GM23338 (cell line): ENCODE measurements around the gene MKX. TPM values are rescaled to one million over a fixed set of nuclear protein-coding genes. Genes with fewer than 3 reads are reported as not detected.

Source experiments
- ATAC-seq: fragments of 200-7000 bp; cut with Tn5 transposase; 3 replicates; pipeline ENCODE4 v1.9.1; 2020
- DNase-seq: peaks from one replicate; pipeline ENCODE4 v3.0.0-alpha.2; 2015; ENCODE audit warnings: low spot score
- H2AFZ ChIP-seq: fragments of 200-600 bp; sonication (generic); 2 replicates; pipeline ENCODE4 v1.8.0; 2016; ENCODE audit warnings: antibody characterized with exemption, mild to moderate bottlenecking, moderate library complexity
- H3F3A ChIP-seq: fragments of 200-600 bp; sonication (generic); replicated peaks from 2 replicates; pipeline ENCODE4 v1.8.0; 2017; ENCODE audit warnings: antibody characterized with exemption, mixed run types, low read depth
- H3K27ac ChIP-seq: fragments of 200-600 bp; sonication (generic); 2 replicates; pipeline ENCODE4 v1.6.1; 2016; ENCODE audit warnings: low read depth
- H3K27me3 ChIP-seq: fragments of 200-600 bp; sonication (generic); 2 replicates; pipeline ENCODE4 v1.8.0; 2016; ENCODE audit warnings: mild to moderate bottlenecking, mixed run types, moderate library complexity; ENCODE audit not compliant: insufficient read depth
- H3K36me3 ChIP-seq: fragments of 200-600 bp; sonication (generic); 2 replicates; pipeline ENCODE4 v1.8.0; 2016; ENCODE audit warnings: mild to moderate bottlenecking; ENCODE audit not compliant: insufficient read depth
- H3K4me1 ChIP-seq: fragments of 200-600 bp; sonication (generic); 2 replicates; pipeline ENCODE4 v1.8.0; 2016; ENCODE audit warnings: mild to moderate bottlenecking, moderate library complexity; ENCODE audit not compliant: insufficient read depth
- H3K4me2 ChIP-seq: fragments of 200-600 bp; sonication (generic); 2 replicates; pipeline ENCODE4 v1.7.1; 2017; ENCODE audit warnings: mixed run types
- H3K4me3 ChIP-seq: fragments of 200-600 bp; sonication (generic); 2 replicates; pipeline ENCODE4 v1.6.1; 2016; ENCODE audit warnings: mixed run types
- H3K79me2 ChIP-seq: fragments of 200-600 bp; sonication (generic); replicated peaks from 2 replicates; pipeline ENCODE4 v1.8.0; 2017; ENCODE audit warnings: mild to moderate bottlenecking; ENCODE audit not compliant: insufficient read depth
- H3K9me2 ChIP-seq: fragments of 200-600 bp; sonication (generic); 2 replicates; pipeline ENCODE4 v1.8.0; 2017; ENCODE audit not compliant: insufficient read depth
- H4K20me1 ChIP-seq: fragments of 200-600 bp; sonication (generic); replicated peaks from 2 replicates; pipeline ENCODE4 v1.8.0; 2017; ENCODE audit warnings: mild to moderate bottlenecking; ENCODE audit not compliant: insufficient read depth
- H3K27ac Mint-ChIP-seq: 2 replicates; pipeline ENCODE4 v1.8.0; 2020; ENCODE audit warnings: inconsistent platforms, mild to moderate bottlenecking, moderate library complexity, mixed read lengths
- H3K27me3 Mint-ChIP-seq: 3 replicates; pipeline ENCODE4 v1.8.0; 2022; ENCODE audit warnings: low read depth, mild to moderate bottlenecking, moderate library complexity, mixed read lengths, inconsistent platforms; ENCODE audit not compliant: insufficient read depth, poor library complexity
- H3K36me3 Mint-ChIP-seq: 3 replicates; pipeline ENCODE4 v1.8.0; 2021; ENCODE audit warnings: low read depth, mild to moderate bottlenecking, inconsistent platforms, moderate library complexity, mixed read lengths
- H3K4me1 Mint-ChIP-seq: 3 replicates; pipeline ENCODE4 v1.8.0; 2020; ENCODE audit warnings: mild to moderate bottlenecking, inconsistent platforms, mixed read lengths
- H3K4me3 Mint-ChIP-seq: 3 replicates; pipeline ENCODE4 v1.8.0; 2021; ENCODE audit warnings: moderate library complexity, mild to moderate bottlenecking, inconsistent platforms, mixed read lengths
- H3K9me3 Mint-ChIP-seq: 3 replicates; pipeline ENCODE4 v1.8.0; 2020; ENCODE audit warnings: moderate library complexity, mild to moderate bottlenecking, inconsistent platforms, mixed read lengths
- CREB1 ChIP-seq: fragments of 250-450 bp; sonication (Bioruptor Pico); IDR thresholded peaks from 2 replicates; pipeline ENCODE4 v1.5.0; 2020; ENCODE audit warnings: low read depth, mild to moderate bottlenecking, moderate library complexity
- EZH2 ChIP-seq: fragments of 200-600 bp; sonication (generic); IDR thresholded peaks from one replicate; pipeline ENCODE4 v1.8.0; 2017; ENCODE audit warnings: antibody characterized with exemption, mild to moderate bottlenecking, low read depth; ENCODE audit not compliant: unreplicated experiment
- EZH2phosphoT487 ChIP-seq: fragments of 200-600 bp; sonication (generic); IDR thresholded peaks from one replicate; pipeline ENCODE4 v1.8.1; 2018; ENCODE audit warnings: antibody characterized with exemption; ENCODE audit not compliant: unreplicated experiment
- NANOG ChIP-seq: IDR thresholded peaks from 2 replicates; pipeline ENCODE4 v1.6.1; 2016; ENCODE audit warnings: antibody characterized with exemption, borderline replicate concordance
- POLR2AphosphoS5 ChIP-seq: IDR thresholded peaks from 2 replicates; pipeline ENCODE4 v1.6.1; 2016; ENCODE audit warnings: antibody characterized with exemption, low read depth
- STAT1 ChIP-seq: IDR thresholded peaks from one replicate; pipeline ENCODE4 v1.6.1; 2016; ENCODE audit warnings: antibody characterized with exemption; ENCODE audit not compliant: unreplicated experiment
- ZNF114 ChIP-seq: fragments of 250-450 bp; sonication (Bioruptor Pico); IDR thresholded peaks from 2 replicates; pipeline ENCODE4 v1.5.0; 2020; ENCODE audit warnings: mild to moderate bottlenecking, moderate library complexity
- polyA plus RNA-seq: library from polyadenylated mRNA; unstranded; fragments of >200 nt; fragmentation: Nextera tagmentation; extraction: Ambion mirVana; gene quantifications from 2 replicates; pipeline ENCODE4 v1.2.1, GENCODE V29; 2016
- total RNA-seq: library from RNA; depleted of rRNA; stranded (reverse); fragments of >200 nt; shearing (Covaris generic); gene quantifications from 2 replicates; pipeline ENCODE4 v1.2.3, GENCODE V29; 2014
- TF ChIP-seq, protein P1 (sequence below): fragments of 250-450 bp; sonication (Bioruptor Pico); IDR thresholded peaks from 2 replicates; pipeline ENCODE4 v1.5.0; 2020; ENCODE audit warnings: mild to moderate bottlenecking, moderate library complexity
- TF ChIP-seq, protein P2 (sequence below): IDR thresholded peaks from one replicate; pipeline ENCODE4 v1.6.1; 2018; ENCODE audit warnings: antibody characterized with exemption; ENCODE audit not compliant: unreplicated experiment
- TF ChIP-seq, protein P3 (sequence below), 2 experiments: fragments of 200-600 bp in 1 of 2; sonication (generic) in 1 of 2; conservative IDR thresholded peaks; 2 replicates each; pipeline versions ENCODE4 v1.5.1 to v1.6.1; 2016 to 2017; ENCODE audit warnings: antibody characterized with exemption in 2 of 2, low read depth in 2 of 2, mild to moderate bottlenecking in 2 of 2, moderate library complexity in 1 of 2
- TF ChIP-seq, protein P4 (sequence below): IDR thresholded peaks from 2 replicates; pipeline ENCODE4 v1.6.1; 2016; ENCODE audit warnings: antibody characterized with exemption

The MKX gene
- total and polyA plus RNA-seq, 2 experiments from 2014 or later, result 0.66 to 0.97 TPM

DNA sequence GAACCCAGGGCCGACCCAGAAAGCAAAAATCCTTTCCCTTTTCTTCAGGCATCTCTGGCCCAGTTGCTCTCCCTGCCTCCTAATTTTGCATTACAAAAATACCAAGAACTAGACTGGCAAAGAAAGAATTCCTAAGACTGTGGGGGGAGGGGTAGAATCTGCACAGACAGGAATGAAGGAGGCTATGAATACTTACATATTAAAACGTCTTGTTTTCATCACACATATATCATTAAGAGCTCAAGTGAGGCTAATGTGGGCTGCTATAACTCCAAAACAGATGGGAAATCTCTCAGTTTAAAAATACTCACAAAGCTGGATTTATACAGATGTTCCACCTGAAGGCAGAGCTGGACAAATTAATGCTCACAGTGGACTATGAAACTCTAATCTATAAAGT lies 29.2 kb upstream of the MKX start (continued):
- TF ChIP-seq, protein P1, sequence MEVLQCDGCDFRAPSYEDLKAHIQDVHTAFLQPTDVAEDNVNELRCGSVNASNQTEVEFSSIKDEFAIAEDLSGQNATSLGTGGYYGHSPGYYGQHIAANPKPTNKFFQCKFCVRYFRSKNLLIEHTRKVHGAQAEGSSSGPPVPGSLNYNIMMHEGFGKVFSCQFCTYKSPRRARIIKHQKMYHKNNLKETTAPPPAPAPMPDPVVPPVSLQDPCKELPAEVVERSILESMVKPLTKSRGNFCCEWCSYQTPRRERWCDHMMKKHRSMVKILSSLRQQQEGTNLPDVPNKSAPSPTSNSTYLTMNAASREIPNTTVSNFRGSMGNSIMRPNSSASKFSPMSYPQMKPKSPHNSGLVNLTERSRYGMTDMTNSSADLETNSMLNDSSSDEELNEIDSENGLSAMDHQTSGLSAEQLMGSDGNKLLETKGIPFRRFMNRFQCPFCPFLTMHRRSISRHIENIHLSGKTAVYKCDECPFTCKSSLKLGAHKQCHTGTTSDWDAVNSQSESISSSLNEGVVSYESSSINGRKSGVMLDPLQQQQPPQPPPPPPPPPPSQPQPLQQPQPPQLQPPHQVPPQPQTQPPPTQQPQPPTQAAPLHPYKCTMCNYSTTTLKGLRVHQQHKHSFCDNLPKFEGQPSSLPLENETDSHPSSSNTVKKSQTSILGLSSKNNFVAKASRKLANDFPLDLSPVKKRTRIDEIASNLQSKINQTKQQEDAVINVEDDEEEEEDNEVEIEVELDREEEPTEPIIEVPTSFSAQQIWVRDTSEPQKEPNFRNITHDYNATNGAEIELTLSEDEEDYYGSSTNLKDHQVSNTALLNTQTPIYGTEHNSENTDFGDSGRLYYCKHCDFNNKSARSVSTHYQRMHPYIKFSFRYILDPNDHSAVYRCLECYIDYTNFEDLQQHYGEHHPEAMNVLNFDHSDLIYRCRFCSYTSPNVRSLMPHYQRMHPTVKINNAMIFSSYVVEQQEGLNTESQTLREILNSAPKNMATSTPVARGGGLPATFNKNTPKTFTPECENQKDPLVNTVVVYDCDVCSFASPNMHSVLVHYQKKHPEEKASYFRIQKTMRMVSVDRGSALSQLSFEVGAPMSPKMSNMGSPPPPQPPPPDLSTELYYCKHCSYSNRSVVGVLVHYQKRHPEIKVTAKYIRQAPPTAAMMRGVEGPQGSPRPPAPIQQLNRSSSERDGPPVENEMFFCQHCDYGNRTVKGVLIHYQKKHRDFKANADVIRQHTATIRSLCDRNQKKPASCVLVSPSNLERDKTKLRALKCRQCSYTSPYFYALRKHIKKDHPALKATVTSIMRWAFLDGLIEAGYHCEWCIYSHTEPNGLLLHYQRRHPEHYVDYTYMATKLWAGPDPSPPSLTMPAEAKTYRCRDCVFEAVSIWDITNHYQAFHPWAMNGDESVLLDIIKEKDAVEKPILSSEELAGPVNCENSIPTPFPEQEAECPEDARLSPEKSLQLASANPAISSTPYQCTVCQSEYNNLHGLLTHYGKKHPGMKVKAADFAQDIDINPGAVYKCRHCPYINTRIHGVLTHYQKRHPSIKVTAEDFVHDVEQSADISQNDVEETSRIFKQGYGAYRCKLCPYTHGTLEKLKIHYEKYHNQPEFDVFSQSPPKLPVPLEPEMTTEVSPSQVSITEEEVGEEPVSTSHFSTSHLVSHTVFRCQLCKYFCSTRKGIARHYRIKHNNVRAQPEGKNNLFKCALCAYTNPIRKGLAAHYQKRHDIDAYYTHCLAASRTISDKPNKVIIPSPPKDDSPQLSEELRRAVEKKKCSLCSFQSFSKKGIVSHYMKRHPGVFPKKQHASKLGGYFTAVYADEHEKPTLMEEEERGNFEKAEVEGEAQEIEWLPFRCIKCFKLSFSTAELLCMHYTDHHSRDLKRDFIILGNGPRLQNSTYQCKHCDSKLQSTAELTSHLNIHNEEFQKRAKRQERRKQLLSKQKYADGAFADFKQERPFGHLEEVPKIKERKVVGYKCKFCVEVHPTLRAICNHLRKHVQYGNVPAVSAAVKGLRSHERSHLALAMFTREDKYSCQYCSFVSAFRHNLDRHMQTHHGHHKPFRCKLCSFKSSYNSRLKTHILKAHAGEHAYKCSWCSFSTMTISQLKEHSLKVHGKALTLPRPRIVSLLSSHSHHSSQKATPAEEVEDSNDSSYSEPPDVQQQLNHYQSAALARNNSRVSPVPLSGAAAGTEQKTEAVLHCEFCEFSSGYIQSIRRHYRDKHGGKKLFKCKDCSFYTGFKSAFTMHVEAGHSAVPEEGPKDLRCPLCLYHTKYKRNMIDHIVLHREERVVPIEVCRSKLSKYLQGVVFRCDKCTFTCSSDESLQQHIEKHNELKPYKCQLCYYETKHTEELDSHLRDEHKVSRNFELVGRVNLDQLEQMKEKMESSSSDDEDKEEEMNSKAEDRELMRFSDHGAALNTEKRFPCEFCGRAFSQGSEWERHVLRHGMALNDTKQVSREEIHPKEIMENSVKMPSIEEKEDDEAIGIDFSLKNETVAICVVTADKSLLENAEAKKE, result no peak
- TF ChIP-seq ZNF114 (CRISPR knock-in tag) (no peak), STAT1 (no peak), EZH2phosphoT487 (no peak)
- TF ChIP-seq, protein P2, sequence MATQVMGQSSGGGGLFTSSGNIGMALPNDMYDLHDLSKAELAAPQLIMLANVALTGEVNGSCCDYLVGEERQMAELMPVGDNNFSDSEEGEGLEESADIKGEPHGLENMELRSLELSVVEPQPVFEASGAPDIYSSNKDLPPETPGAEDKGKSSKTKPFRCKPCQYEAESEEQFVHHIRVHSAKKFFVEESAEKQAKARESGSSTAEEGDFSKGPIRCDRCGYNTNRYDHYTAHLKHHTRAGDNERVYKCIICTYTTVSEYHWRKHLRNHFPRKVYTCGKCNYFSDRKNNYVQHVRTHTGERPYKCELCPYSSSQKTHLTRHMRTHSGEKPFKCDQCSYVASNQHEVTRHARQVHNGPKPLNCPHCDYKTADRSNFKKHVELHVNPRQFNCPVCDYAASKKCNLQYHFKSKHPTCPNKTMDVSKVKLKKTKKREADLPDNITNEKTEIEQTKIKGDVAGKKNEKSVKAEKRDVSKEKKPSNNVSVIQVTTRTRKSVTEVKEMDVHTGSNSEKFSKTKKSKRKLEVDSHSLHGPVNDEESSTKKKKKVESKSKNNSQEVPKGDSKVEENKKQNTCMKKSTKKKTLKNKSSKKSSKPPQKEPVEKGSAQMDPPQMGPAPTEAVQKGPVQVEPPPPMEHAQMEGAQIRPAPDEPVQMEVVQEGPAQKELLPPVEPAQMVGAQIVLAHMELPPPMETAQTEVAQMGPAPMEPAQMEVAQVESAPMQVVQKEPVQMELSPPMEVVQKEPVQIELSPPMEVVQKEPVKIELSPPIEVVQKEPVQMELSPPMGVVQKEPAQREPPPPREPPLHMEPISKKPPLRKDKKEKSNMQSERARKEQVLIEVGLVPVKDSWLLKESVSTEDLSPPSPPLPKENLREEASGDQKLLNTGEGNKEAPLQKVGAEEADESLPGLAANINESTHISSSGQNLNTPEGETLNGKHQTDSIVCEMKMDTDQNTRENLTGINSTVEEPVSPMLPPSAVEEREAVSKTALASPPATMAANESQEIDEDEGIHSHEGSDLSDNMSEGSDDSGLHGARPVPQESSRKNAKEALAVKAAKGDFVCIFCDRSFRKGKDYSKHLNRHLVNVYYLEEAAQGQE, result no peak

- Histone ChIP-seq H3K27me3 (no peaks in the 10 kb centered on the region), H3K4me2 (no peak overlapping the region), H4K20me1 (no peaks in the 10 kb centered on the region), H2AFZ (peak overlapping the region; percentile 72; the same call in 1 of the 2 replicates), H3K4me1 (peaks cover 21% of the 10 kb centered on the region), H3K79me2 (no peaks in the 10 kb centered on the region), H3F3A (no peaks in the 10 kb centered on the region), H3K9me2 (peaks cover 7% of the 10 kb centered on the region), H3K27ac (no peak overlapping the region), H3K4me3 (no peak overlapping the region), H3K36me3 (no peaks in the 10 kb centered on the region)
- Mint-ChIP-seq H3K4me3 (no peak overlapping the region), H3K27me3 (no peaks in the 10 kb centered on the region), H3K27ac (no peak overlapping the region), H3K9me3 (no peaks in the 10 kb centered on the region; the same call in 1 of the 3 replicates), H3K36me3 (no peaks in the 10 kb centered on the region), H3K4me1 (peaks cover 18% of the 10 kb centered on the region)
- no peak for ATAC-seq
- no peak for DNase-seq
- TF ChIP-seq POLR2AphosphoS5, result no peak
- TF ChIP-seq, protein P3, sequence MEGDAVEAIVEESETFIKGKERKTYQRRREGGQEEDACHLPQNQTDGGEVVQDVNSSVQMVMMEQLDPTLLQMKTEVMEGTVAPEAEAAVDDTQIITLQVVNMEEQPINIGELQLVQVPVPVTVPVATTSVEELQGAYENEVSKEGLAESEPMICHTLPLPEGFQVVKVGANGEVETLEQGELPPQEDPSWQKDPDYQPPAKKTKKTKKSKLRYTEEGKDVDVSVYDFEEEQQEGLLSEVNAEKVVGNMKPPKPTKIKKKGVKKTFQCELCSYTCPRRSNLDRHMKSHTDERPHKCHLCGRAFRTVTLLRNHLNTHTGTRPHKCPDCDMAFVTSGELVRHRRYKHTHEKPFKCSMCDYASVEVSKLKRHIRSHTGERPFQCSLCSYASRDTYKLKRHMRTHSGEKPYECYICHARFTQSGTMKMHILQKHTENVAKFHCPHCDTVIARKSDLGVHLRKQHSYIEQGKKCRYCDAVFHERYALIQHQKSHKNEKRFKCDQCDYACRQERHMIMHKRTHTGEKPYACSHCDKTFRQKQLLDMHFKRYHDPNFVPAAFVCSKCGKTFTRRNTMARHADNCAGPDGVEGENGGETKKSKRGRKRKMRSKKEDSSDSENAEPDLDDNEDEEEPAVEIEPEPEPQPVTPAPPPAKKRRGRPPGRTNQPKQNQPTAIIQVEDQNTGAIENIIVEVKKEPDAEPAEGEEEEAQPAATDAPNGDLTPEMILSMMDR (conservative IDR thresholded peaks at IDR 0.05; ENCODE audit: low read depth in 2 of 2), result no peak
- TF ChIP-seq STAT1, result no peak
- TF ChIP-seq, protein P4, sequence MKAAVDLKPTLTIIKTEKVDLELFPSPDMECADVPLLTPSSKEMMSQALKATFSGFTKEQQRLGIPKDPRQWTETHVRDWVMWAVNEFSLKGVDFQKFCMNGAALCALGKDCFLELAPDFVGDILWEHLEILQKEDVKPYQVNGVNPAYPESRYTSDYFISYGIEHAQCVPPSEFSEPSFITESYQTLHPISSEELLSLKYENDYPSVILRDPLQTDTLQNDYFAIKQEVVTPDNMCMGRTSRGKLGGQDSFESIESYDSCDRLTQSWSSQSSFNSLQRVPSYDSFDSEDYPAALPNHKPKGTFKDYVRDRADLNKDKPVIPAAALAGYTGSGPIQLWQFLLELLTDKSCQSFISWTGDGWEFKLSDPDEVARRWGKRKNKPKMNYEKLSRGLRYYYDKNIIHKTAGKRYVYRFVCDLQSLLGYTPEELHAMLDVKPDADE, result no peak
- TF ChIP-seq NANOG, result no peak
- no peak for TF ChIP-seq ZNF114 (CRISPR knock-in tag)
- TF ChIP-seq CREB1, result no peak
- TF ChIP-seq EZH2, result no peak
Measured at GRCh38 chr10:27771231-27771630, 25.6 kb upstream of the MKX start.
